Nephron (organoid): ENCODE results near the gene ELK3.

Experiments
- H3K27ac Mint-ChIP-seq, 3 experiments: 2 replicates each; pipeline ENCODE4 v1.8.0; 2020; ENCODE audit warnings: mixed read lengths in 3 of 3, mild to moderate bottlenecking in 2 of 3, moderate library complexity in 1 of 3
- H3K27me3 Mint-ChIP-seq: 2 replicates; pipeline ENCODE4 v1.8.0; 2021; ENCODE audit warnings: low read depth, mild to moderate bottlenecking, moderate library complexity, mixed read lengths
- H3K36me3 Mint-ChIP-seq: 2 replicates; pipeline ENCODE4 v1.8.0; 2020; ENCODE audit warnings: low read depth, mixed read lengths
- H3K4me1 Mint-ChIP-seq: 2 replicates; pipeline ENCODE4 v1.8.0; 2020; ENCODE audit warnings: mixed read lengths
- H3K4me3 Mint-ChIP-seq, 3 experiments: 2 replicates each; pipeline ENCODE4 v1.8.0; 2020; ENCODE audit warnings: mild to moderate bottlenecking in 3 of 3, mixed read lengths in 3 of 3, moderate library complexity in 2 of 3
- H3K9me3 Mint-ChIP-seq: 2 replicates; pipeline ENCODE4 v1.8.0; 2020; ENCODE audit warnings: mixed read lengths
- CTCF ChIP-seq, 3 experiments: fragments of 200-600 bp; sonication (generic); IDR thresholded peaks; one replicate each; pipeline ENCODE4 v1.5.0; 2021; ENCODE audit warnings: antibody characterized with exemption in 3 of 3; ENCODE audit not compliant: unreplicated experiment in 3 of 3

The ELK3 gene

GRCh38 chr12:96234591-96235483 is 40.7 kb downstream of the ELK3 start:
- TF ChIP-seq CTCF (IDR thresholded peaks at IDR 0.05; ENCODE audit: unreplicated experiment in 3 of 3), result no peak
- peaks cover 58% of the 10 kb centered on the region for H3K4me1 Mint-ChIP-seq
- no peaks in the 10 kb centered on the region for H3K27me3 Mint-ChIP-seq
- no peaks in the 10 kb centered on the region for H3K9me3 Mint-ChIP-seq
- peak overlapping the region in 1 of 3 experiments; percentile 11 for H3K27ac Mint-ChIP-seq
- H3K4me3 Mint-ChIP-seq, result no peak overlapping the region
- H3K36me3 Mint-ChIP-seq, result peaks cover 12% of the 10 kb centered on the region

- Mint-ChIP-seq H3K36me3 (peaks cover 12% of the 10 kb centered on the region), H3K4me3 (no peak overlapping the region), H3K4me1 (peaks cover 64% of the 10 kb centered on the region), H3K9me3 (no peaks in the 10 kb centered on the region), H3K27me3 (no peaks in the 10 kb centered on the region), H3K27ac (no peak overlapping the region)
- TF ChIP-seq CTCF (IDR thresholded peaks at IDR 0.05; ENCODE audit: unreplicated experiment in 3 of 3), result no peak
These were observed 41.3 kb downstream of the ELK3 start for GRCh38 chr12:96235484-96235826.

DNA sequence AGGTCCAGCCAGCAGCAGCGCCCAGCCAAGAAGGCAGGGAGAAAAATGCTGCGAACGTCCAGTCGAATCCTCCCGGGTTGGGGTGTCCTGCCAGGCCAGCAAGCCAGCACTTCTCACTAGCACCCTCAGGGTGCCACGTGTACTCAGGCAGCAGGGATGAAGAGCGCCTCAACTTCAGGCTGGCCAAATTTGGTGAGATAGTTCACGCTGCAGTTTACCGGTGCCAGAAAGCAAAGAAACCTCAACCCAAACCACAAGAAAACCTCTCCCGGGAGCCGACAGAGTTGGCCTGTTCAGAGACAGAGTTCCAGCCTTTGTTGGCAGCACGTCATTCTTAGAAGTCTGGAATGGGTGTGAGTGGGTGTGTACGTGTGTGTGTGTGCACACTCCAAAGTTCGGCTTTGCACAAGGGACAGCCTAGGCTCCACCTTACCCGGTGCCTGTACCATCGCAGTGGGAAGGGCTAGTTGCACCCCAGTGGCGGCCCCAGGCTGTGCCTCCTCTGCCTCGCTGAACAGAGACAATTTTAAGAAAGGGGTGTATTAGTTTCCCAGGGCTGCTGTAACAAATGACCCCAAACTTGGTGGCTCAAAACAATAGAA is 42.1 kb downstream of the ELK3 start:
- Mint-ChIP-seq H3K4me3 (no peak overlapping the region), H3K27ac (peak overlapping the region in 1 of 3 experiments; percentile 29), H3K36me3 (peaks cover 12% of the 10 kb centered on the region), H3K4me1 (peaks cover 67% of the 10 kb centered on the region), H3K9me3 (no peaks in the 10 kb centered on the region), H3K27me3 (no peaks in the 10 kb centered on the region)
- TF ChIP-seq CTCF (IDR thresholded peaks at IDR 0.05; ENCODE audit: unreplicated experiment in 3 of 3), result no peak

GRCh38 chr12:96237035-96237434 is 42.9 kb downstream of the ELK3 start:
- Mint-ChIP-seq H3K36me3 (peaks cover 8% of the 10 kb centered on the region), H3K27ac (peak overlapping the region in 1 of 3 experiments; percentile 29), H3K4me3 (no peak overlapping the region), H3K27me3 (no peaks in the 10 kb centered on the region), H3K4me1 (peaks cover 64% of the 10 kb centered on the region), H3K9me3 (no peaks in the 10 kb centered on the region)
- TF ChIP-seq CTCF (IDR thresholded peaks at IDR 0.05; ENCODE audit: unreplicated experiment in 3 of 3), result no peak

- H3K4me1 Mint-ChIP-seq, result peaks cover 63% of the 10 kb centered on the region
- no peak overlapping the region for H3K27ac Mint-ChIP-seq
- no peaks in the 10 kb centered on the region for H3K9me3 Mint-ChIP-seq
- H3K27me3 Mint-ChIP-seq, result no peaks in the 10 kb centered on the region
- H3K36me3 Mint-ChIP-seq, result peaks cover 7% of the 10 kb centered on the region
- no peak overlapping the region for H3K4me3 Mint-ChIP-seq
- TF ChIP-seq CTCF (IDR thresholded peaks at IDR 0.05; ENCODE audit: unreplicated experiment in 3 of 3), result no peak
These were observed 43.4 kb downstream of the ELK3 start for GRCh38 chr12:96237465-96238077.
